Gastroesophageal sphincter (tissue), 4 donors: ENCODE results near the gene PTGES2. TPM values are rescaled to one million over a fixed set of nuclear protein-coding genes. Genes with fewer than 3 reads are reported as not detected.

Experiments
- ATAC-seq: fragments of 150-250 bp; one replicate; pipeline ENCODE4 v1.9.1; 2016; ENCODE audit warnings: mild to moderate bottlenecking, moderate library complexity
- H3K27ac ChIP-seq, 4 donors: fragments of 200-600 bp; sonication (generic) in 3 of 4; 1 replicate in 3 of 4; 2 replicates in 1 of 4; pipeline ENCODE4 v1.5.1; 2016 to 2019
- H3K27me3 ChIP-seq: fragments of 200-600 bp; sonication (generic); one replicate; pipeline ENCODE4 v1.5.1; 2019
- H3K36me3 ChIP-seq, 2 donors: fragments of 200-600 bp; sonication (generic); one replicate each; pipeline ENCODE4 v1.5.1; 2019; ENCODE audit warnings: control low read depth in 1 of 2
- H3K4me1 ChIP-seq, 3 donors: fragments of 200-600 bp; sonication (generic); 1 replicate in 2 of 3; 2 replicates in 1 of 3; pipeline ENCODE4 v1.5.1; 2016 to 2019; ENCODE audit warnings: control low read depth in 2 of 3
- H3K4me3 ChIP-seq, 2 donors: fragments of 200-600 bp; sonication (generic); one replicate each; pipeline ENCODE4 v1.5.1; 2019; ENCODE audit warnings: mild to moderate bottlenecking in 1 of 2, moderate library complexity in 1 of 2
- H3K9me3 ChIP-seq, 3 donors: fragments of 200-600 bp; sonication (generic); one replicate each; pipeline ENCODE4 v1.5.1; 2017 to 2019; ENCODE audit warnings: control low read depth in 2 of 3
- EP300 ChIP-seq: sonication (generic); formaldehyde crosslinking; IDR thresholded peaks from one replicate; pipeline ENCODE4 v1.6.1; 2017; ENCODE audit warnings: antibody characterized with exemption, mild to moderate bottlenecking
- POLR2A ChIP-seq, 2 donors: fragments of 450-650 bp; IDR thresholded peaks; one replicate each; pipeline ENCODE4 v1.6.1; 2017; ENCODE audit warnings: antibody characterized with exemption in 2 of 2, mild to moderate bottlenecking in 2 of 2, moderate library complexity in 1 of 2
- POLR2AphosphoS5 ChIP-seq: sonication (generic); formaldehyde crosslinking; IDR thresholded peaks from one replicate; pipeline ENCODE4 v1.6.1; 2017; ENCODE audit warnings: antibody characterized with exemption
- WGBS, 2 donors: methylation state at CpG; one replicate each; pipeline ENCODE4 v1.1.5; 2018; ENCODE audit warnings: low coverage in 1 of 2; 5-methylcytosine and 5-hydroxymethylcytosine counted together
- total RNA-seq, 4 donors: library from RNA; depleted of rRNA; stranded (reverse); fragments of >200 nt; gene quantifications; one replicate each; pipeline ENCODE4 v1.1.0, GENCODE V29; 2016
- TF ChIP-seq, protein P1 (sequence below), 4 experiments: fragments of 200-600 bp in 2 of 4; fragments of 450-650 bp in 2 of 4; sonication (generic) in 1 of 4; IDR thresholded peaks; one replicate each; pipeline ENCODE4 v1.5.1; 2017 to 2019; ENCODE audit warnings: antibody characterized with exemption in 4 of 4, mild to moderate bottlenecking in 2 of 4, moderate library complexity in 2 of 4

PTGES2 gene
- total RNA-seq, 4 donors from 2014 or later = 46.1 to 85.8 (median 57.5) TPM

DNA sequence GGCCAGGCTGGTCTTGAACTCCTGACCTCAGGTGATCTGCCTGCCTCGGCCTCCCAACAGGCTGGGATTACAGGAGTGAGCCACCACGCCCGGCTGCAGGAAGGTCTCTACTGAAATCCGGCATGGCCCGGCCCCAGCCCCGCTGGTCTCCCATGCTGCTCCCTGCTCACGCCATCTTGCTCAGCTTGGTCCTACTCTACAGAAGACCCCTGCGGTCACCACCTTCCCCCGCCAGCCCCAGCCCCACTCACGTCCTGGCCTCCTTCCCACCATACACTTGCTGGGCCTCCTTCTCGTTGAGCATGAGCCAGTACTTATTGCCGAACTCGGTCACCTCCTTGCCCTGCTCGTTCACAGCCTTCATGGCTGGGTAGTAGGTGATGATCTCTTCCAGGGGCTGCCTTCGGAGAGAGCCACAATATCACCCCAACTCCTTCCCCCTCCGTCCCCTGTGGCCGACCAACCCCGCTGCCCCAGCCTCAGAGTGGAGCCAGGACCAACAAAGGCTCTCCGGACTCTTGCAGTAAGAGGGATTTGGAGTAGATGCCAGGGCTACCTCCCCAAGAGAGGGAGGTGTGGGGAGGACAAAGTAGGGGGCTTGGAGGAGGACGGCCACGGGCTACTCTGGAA is 4.0 kb downstream of the PTGES2 start:
- Histone ChIP-seq H3K27ac (no peak overlapping the region), H3K9me3 (no peaks in the 10 kb centered on the region), H3K4me1 (peaks cover 0 to 29% (median 17%) of the 10 kb centered on the region in 3 donors), H3K36me3 (peaks cover 0 to 53% of the 10 kb centered on the region in 2 donors), H3K27me3 (no peaks in the 10 kb centered on the region), H3K4me3 (no peak overlapping the region)
- TF ChIP-seq, protein P1, sequence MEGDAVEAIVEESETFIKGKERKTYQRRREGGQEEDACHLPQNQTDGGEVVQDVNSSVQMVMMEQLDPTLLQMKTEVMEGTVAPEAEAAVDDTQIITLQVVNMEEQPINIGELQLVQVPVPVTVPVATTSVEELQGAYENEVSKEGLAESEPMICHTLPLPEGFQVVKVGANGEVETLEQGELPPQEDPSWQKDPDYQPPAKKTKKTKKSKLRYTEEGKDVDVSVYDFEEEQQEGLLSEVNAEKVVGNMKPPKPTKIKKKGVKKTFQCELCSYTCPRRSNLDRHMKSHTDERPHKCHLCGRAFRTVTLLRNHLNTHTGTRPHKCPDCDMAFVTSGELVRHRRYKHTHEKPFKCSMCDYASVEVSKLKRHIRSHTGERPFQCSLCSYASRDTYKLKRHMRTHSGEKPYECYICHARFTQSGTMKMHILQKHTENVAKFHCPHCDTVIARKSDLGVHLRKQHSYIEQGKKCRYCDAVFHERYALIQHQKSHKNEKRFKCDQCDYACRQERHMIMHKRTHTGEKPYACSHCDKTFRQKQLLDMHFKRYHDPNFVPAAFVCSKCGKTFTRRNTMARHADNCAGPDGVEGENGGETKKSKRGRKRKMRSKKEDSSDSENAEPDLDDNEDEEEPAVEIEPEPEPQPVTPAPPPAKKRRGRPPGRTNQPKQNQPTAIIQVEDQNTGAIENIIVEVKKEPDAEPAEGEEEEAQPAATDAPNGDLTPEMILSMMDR (IDR thresholded peaks at IDR 0.05) = no peak
- no peak for TF ChIP-seq EP300
- TF ChIP-seq POLR2A (IDR thresholded peaks at IDR 0.05) = no peak
- TF ChIP-seq POLR2AphosphoS5 = no peak
- 78 to 80% methylated on average over 1 to 12 of the region's 21 CpGs for WGBS, 2 donors
- no peak for ATAC-seq

DNA sequence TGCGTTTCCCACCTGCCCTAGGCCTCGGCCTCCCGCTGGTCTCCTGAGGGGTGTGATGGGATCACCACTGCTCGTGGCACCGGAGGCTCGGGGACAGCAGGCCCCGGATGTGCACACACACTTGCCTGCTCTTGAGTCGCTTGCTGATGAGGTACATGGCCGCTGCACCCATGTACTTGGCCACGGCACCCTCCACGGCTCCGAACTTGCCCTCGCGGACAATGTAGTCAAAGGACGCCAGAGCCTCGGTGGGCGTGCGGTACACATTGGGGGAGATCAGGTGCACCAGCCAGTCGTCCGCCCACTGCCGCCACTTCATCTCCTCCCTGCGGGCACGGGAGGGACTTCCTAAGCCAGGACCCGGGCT is 4.7 kb downstream of the PTGES2 start:
- peaks cover 0 to 53% of the 10 kb centered on the region in 2 donors for H3K36me3 ChIP-seq
- H3K4me1 ChIP-seq = peaks cover 0 to 33% (median 21%) of the 10 kb centered on the region in 3 donors
- TF ChIP-seq POLR2A (IDR thresholded peaks at IDR 0.05) (no peak), POLR2AphosphoS5 (no peak), EP300 (no peak)
- TF ChIP-seq, protein P1 (IDR thresholded peaks at IDR 0.05) = no peak
- H3K9me3 ChIP-seq = no peaks in the 10 kb centered on the region
- WGBS, 2 donors = 80 to 93% methylated on average over 1 to 8 of the region's 24 CpGs
- no peak for ATAC-seq
- no peak overlapping the region for H3K27ac ChIP-seq
- H3K4me3 ChIP-seq = no peak overlapping the region
- no peaks in the 10 kb centered on the region for H3K27me3 ChIP-seq

DNA sequence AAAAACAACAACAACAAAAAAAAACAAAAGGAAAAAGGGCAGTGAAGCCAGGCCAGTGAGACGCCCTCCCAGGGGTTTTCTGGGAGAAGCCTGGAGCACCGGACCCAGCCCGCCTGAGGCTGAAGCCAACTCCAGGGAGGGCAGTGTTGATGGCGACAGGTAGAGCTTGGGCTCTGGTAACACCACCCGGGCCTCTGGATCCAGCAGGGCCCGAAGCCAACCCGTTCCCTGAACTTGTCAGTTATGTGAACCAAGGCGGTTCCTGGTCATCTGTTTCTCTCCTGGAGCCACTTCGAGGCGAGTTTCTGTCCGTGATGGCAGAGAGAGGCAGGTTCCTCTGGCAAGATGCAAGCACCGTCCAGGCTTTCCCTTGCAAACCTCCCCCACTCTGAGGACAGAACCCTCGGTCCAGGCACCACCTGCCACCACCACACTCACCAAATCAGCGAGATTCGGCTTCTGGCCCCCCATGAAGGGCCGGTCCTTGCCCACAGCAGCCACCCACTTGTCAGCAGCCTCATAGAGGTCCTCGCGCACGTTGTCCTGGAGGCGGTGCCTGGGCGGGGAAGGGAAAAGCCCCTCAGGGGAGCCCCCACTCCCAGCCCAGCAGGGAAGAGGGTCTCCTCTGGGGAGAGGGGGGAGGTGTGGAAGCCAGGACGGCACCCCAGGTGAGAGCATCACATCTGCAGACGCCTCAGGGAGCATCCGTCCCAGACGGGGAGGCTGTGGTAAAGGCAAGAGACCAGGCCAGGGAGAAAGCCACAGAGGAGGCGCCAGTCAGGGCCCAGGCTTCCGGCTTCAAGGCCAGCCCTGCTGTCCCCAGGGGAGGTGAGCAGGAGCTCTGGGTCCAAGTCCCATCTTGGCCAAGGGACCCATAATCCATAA is 5.4 kb downstream of the PTGES2 start:
- Histone ChIP-seq H3K9me3 (no peaks in the 10 kb centered on the region), H3K4me3 (no peak overlapping the region), H3K27ac (no peak overlapping the region), H3K27me3 (no peaks in the 10 kb centered on the region), H3K4me1 (peaks cover 0 to 40% (median 23%) of the 10 kb centered on the region in 3 donors), H3K36me3 (peaks cover 0 to 53% of the 10 kb centered on the region in 2 donors)
- TF ChIP-seq, protein P1 (IDR thresholded peaks at IDR 0.05) = no peak
- TF ChIP-seq POLR2A (IDR thresholded peaks at IDR 0.05) (no peak), EP300 (no peak), POLR2AphosphoS5 (no peak)
- 64 to 87% methylated on average over 5 to 7 of the region's 27 CpGs for WGBS, 2 donors
- no peak for ATAC-seq

DNA sequence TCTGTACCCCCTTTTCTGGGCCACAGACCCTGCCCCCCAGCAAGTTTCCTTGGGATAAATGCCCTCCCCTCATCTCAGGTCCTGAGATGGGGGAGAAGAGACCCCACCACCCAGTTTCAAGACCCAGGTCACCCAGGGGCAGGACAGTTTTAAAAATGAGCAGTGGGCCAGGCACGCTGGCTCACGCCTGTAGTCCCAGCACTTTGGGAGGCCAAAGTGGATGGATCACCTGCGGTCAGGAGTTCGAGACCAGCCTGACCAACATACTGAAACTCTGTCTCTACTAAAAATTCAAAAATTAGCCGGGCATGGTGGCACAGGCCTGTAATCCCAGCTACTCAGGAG is 6.1 kb downstream of the PTGES2 start:
- peaks cover 0 to 53% of the 10 kb centered on the region in 2 donors for H3K36me3 ChIP-seq
- H3K27ac ChIP-seq = no peak overlapping the region
- no CpG with 5 or more reads among the region's 5 CpGs for WGBS, 2 donors
- peaks cover 0 to 33% (median 18%) of the 10 kb centered on the region in 3 donors for H3K4me1 ChIP-seq
- H3K9me3 ChIP-seq = no peaks in the 10 kb centered on the region
- no peaks in the 10 kb centered on the region for H3K27me3 ChIP-seq
- no peak for ATAC-seq
- TF ChIP-seq POLR2A (IDR thresholded peaks at IDR 0.05) = no peak
- no peak for TF ChIP-seq POLR2AphosphoS5
- TF ChIP-seq, protein P1 (IDR thresholded peaks at IDR 0.05) = no peak
- TF ChIP-seq EP300 = no peak
- no peak overlapping the region for H3K4me3 ChIP-seq
